ENCODE results near the gene RCN2.

GRCh38 chr15:76903251-76903681 lies 28.3 kb upstream of the RCN2 start:
- peak in 3 of 6 experiments; percentile 8 to 43 (median 9) for TF ChIP-seq CTCF (IDR thresholded peaks at IDR 0.05)
- no peak for TF ChIP-seq POLR2A (IDR thresholded peaks at IDR 0.05)

All from esophagus squamous epithelium (tissue), 4 donors.